ENCODE results near the gene MOG. TPM values are rescaled to one million over a fixed set of nuclear protein-coding genes. Genes with fewer than 3 reads are reported as not detected.

The MOG gene
- total and polyA plus RNA-seq, 7 experiments from 2014 or later: not detected

- Histone ChIP-seq H3K36me3 (ENCODE audit: control insufficient read depth in 2 of 3, insufficient read depth in 3 of 3, low read length in 3 of 3) (peaks cover 0 to 12% (median 0%) of the 10 kb centered on the region in 3 experiments), H3K4me1 (ENCODE audit: control insufficient read depth in 2 of 2, insufficient read depth in 2 of 2, low read length in 2 of 2) (peaks cover 24 to 26% of the 10 kb centered on the region in 2 donors), H3K4me3 (ENCODE audit: low read length) (peak overlapping the region; percentile 83), H3K27me3 (ENCODE audit: control insufficient read depth in 2 of 2, insufficient read depth in 2 of 2, low read length in 2 of 2) (no peaks in the 10 kb centered on the region), H3K9me3 (ENCODE audit: control insufficient read depth in 2 of 3, low read length in 3 of 3) (no peaks in the 10 kb centered on the region), H3K27ac (ENCODE audit: low read depth, low read length) (peak overlapping the region; percentile 53)
- peaks cover 0 to 3% (median 0%) of the 10 kb centered on the region in 11 donors for H3K9me3 Mint-ChIP-seq
- ATAC-seq (peak; percentile 58), DNase-seq (peak in 7 of 9 donors; percentile 33 to 63 (median 41))
- H3K4me3 Mint-ChIP-seq: peak overlapping the region; percentile 88 to 96 (median 92)
- peaks cover 0 to 14% (median 0%) of the 10 kb centered on the region in 5 donors for H3K36me3 Mint-ChIP-seq
- intact Hi-C loops (cut with micrococcal nuclease): loop anchor here in 1 of 2 donors (1.0 kb wide), 3 partner anchors 13 to 25 kb away; no protein-coding TSS in a partner anchor
- peak overlapping the region in 8 of 9 donors; percentile 13 to 88 (median 69) for H3K27ac Mint-ChIP-seq
- peaks cover 0 to 60% (median 0%) of the 10 kb centered on the region in 5 donors for H3K27me3 Mint-ChIP-seq
- POLR2A ChIA-PET: interaction anchor here (1.0 to 4.9 kb wide), 2 partner anchors 19 to 21 kb away, joined by 3 to 20 read pairs; no protein-coding TSS in a partner anchor
- CTCF ChIA-PET: interaction anchor here (0.6 to 6.4 kb wide), 5 partner anchors 13 to 37 kb away, joined by 3 to 25 read pairs (median 6); no protein-coding TSS in a partner anchor
- H3K4me1 Mint-ChIP-seq: peaks cover 39 to 58% (median 50%) of the 10 kb centered on the region in 7 donors
Measured at GRCh38 chr6:29628419-29629281, 28.2 kb upstream of the MOG start.

GRCh38 chr6:29629571-29629970, 27.3 kb upstream of the MOG start:
- Mint-ChIP-seq H3K27me3 (peaks cover 0 to 65% (median 0%) of the 10 kb centered on the region in 5 donors), H3K4me3 (peak overlapping the region; percentile 88 to 96 (median 92)), H3K9me3 (peaks cover 0 to 6% (median 0%) of the 10 kb centered on the region in 11 donors), H3K4me1 (peaks cover 46 to 62% (median 59%) of the 10 kb centered on the region in 7 donors), H3K27ac (peak overlapping the region in 1 of 9 donors; percentile 78), H3K36me3 (peaks cover 0 to 14% (median 0%) of the 10 kb centered on the region in 5 donors)
- H3K27me3 ChIP-seq (ENCODE audit: control insufficient read depth in 2 of 2, insufficient read depth in 2 of 2, low read length in 2 of 2): no peaks in the 10 kb centered on the region
- intact Hi-C loops (cut with micrococcal nuclease): loop anchor here in 1 of 2 donors (1.0 kb wide), 1 partner anchor 21 kb away; no protein-coding TSS in a partner anchor
- H3K4me1 ChIP-seq (ENCODE audit: control insufficient read depth in 2 of 2, insufficient read depth in 2 of 2, low read length in 2 of 2): peaks cover 27 to 29% of the 10 kb centered on the region in 2 donors
- H3K27ac ChIP-seq (ENCODE audit: low read depth, low read length): no peak overlapping the region
- ChIA-PET CTCF (interaction anchor here (0.9 to 6.4 kb wide), 6 partner anchors 12 to 25 kb away, joined by 3 to 25 read pairs (median 11); no protein-coding TSS in a partner anchor), POLR2A (interaction anchor here (1.0 to 4.9 kb wide), 3 partner anchors 18 to 24 kb away, joined by 3 to 20 read pairs (median 4); no protein-coding TSS in a partner anchor)
- H3K4me3 ChIP-seq (ENCODE audit: low read length): no peak overlapping the region
- H3K9me3 ChIP-seq (ENCODE audit: control insufficient read depth in 2 of 3, low read length in 3 of 3): no peaks in the 10 kb centered on the region
- DNase-seq (no peak), ATAC-seq (no peak)
- H3K36me3 ChIP-seq (ENCODE audit: control insufficient read depth in 2 of 3, insufficient read depth in 3 of 3, low read length in 3 of 3): peaks cover 0 to 12% (median 0%) of the 10 kb centered on the region in 3 experiments

GRCh38 chr6:29630315-29630714, 26.6 kb upstream of the MOG start:
- Mint-ChIP-seq H3K4me1 (peaks cover 47 to 64% (median 59%) of the 10 kb centered on the region in 7 donors), H3K9me3 (peaks cover 0 to 6% (median 0%) of the 10 kb centered on the region in 11 donors), H3K4me3 (peak overlapping the region in 6 of 10 donors; percentile 5 to 98 (median 83)), H3K36me3 (peaks cover 0 to 14% (median 0%) of the 10 kb centered on the region in 5 donors), H3K27me3 (peaks cover 0 to 66% (median 0%) of the 10 kb centered on the region in 5 donors), H3K27ac (peak overlapping the region in 1 of 9 donors; percentile 51)
- Histone ChIP-seq H3K4me3 (ENCODE audit: low read length) (no peak overlapping the region), H3K36me3 (ENCODE audit: control insufficient read depth in 2 of 3, insufficient read depth in 3 of 3, low read length in 3 of 3) (peaks cover 0 to 12% (median 0%) of the 10 kb centered on the region in 3 experiments), H3K27me3 (ENCODE audit: control insufficient read depth in 2 of 2, insufficient read depth in 2 of 2, low read length in 2 of 2) (no peaks in the 10 kb centered on the region), H3K27ac (ENCODE audit: low read depth, low read length) (no peak overlapping the region), H3K9me3 (ENCODE audit: control insufficient read depth in 2 of 3, low read length in 3 of 3) (no peaks in the 10 kb centered on the region), H3K4me1 (ENCODE audit: control insufficient read depth in 2 of 2, insufficient read depth in 2 of 2, low read length in 2 of 2) (peaks cover 27 to 29% of the 10 kb centered on the region in 2 donors)
- intact Hi-C loops (cut with micrococcal nuclease): loop anchor here in 1 of 2 donors (5.0 kb wide), 1 partner anchor 122 kb away; no protein-coding TSS in a partner anchor
- ChIA-PET CTCF (interaction anchor here (0.9 to 2.8 kb wide), 4 partner anchors 12 to 24 kb away, joined by 3 to 13 read pairs (median 11); no protein-coding TSS in a partner anchor), POLR2A (interaction anchor here (0.7 to 4.9 kb wide), 3 partner anchors 20 to 24 kb away, joined by 3 to 20 read pairs (median 4); no protein-coding TSS in a partner anchor)
- DNase-seq: no peak
- ATAC-seq: no peak

- Histone ChIP-seq H3K36me3 (ENCODE audit: control insufficient read depth in 2 of 3, insufficient read depth in 3 of 3, low read length in 3 of 3) (peaks cover 0 to 12% (median 0%) of the 10 kb centered on the region in 3 experiments), H3K4me1 (ENCODE audit: control insufficient read depth in 2 of 2, insufficient read depth in 2 of 2, low read length in 2 of 2) (peaks cover 27 to 29% of the 10 kb centered on the region in 2 donors), H3K9me3 (ENCODE audit: control insufficient read depth in 2 of 3, low read length in 3 of 3) (no peaks in the 10 kb centered on the region), H3K27me3 (ENCODE audit: control insufficient read depth in 2 of 2, insufficient read depth in 2 of 2, low read length in 2 of 2) (no peaks in the 10 kb centered on the region), H3K4me3 (ENCODE audit: low read length) (peak overlapping the region; percentile 51), H3K27ac (ENCODE audit: low read depth, low read length) (no peak overlapping the region)
- Mint-ChIP-seq H3K4me1 (peaks cover 45 to 64% (median 60%) of the 10 kb centered on the region in 7 donors), H3K36me3 (peaks cover 0 to 14% (median 0%) of the 10 kb centered on the region in 5 donors), H3K27me3 (peaks cover 0 to 63% (median 0%) of the 10 kb centered on the region in 5 donors), H3K4me3 (peak overlapping the region; percentile 77 to 98 (median 91)), H3K9me3 (peaks cover 0 to 6% (median 0%) of the 10 kb centered on the region in 11 donors), H3K27ac (peak overlapping the region in 8 of 9 donors; percentile 51 to 88 (median 78))
- ChIA-PET CTCF (interaction anchor here (2.4 to 2.8 kb wide), 3 partner anchors 11 to 22 kb away, joined by 11 to 13 read pairs (median 11); no protein-coding TSS in a partner anchor), POLR2A (interaction anchor here (0.6 to 2.6 kb wide), 6 partner anchors 11 to 1491 kb away, joined by 3 to 28 read pairs (median 4); no protein-coding TSS in a partner anchor)
- DNase-seq: no peak
- no peak for ATAC-seq
- intact Hi-C loops (cut with micrococcal nuclease): loop anchor here in 1 of 2 donors (5.0 kb wide), 1 partner anchor 121 kb away; no protein-coding TSS in a partner anchor
Measured at GRCh38 chr6:29631209-29631810, 25.6 kb upstream of the MOG start.

GRCh38 chr6:29631860-29632731, 24.8 kb upstream of the MOG start:
- peaks cover 0 to 62% (median 0%) of the 10 kb centered on the region in 5 donors for H3K27me3 Mint-ChIP-seq
- ChIA-PET POLR2A (interaction anchor here (0.6 to 2.6 kb wide), 5 partner anchors 10 to 1491 kb away, joined by 3 to 28 read pairs (median 6); no protein-coding TSS in a partner anchor), CTCF (interaction anchor here (1.5 to 3.6 kb wide), 5 partner anchors 10 to 21 kb away, joined by 9 to 16 read pairs (median 11); no protein-coding TSS in a partner anchor)
- H3K9me3 Mint-ChIP-seq: peaks cover 0 to 6% (median 0%) of the 10 kb centered on the region in 11 donors
- H3K27ac Mint-ChIP-seq: peak overlapping the region; percentile 7 to 88 (median 77)
- Histone ChIP-seq H3K9me3 (ENCODE audit: control insufficient read depth in 2 of 3, low read length in 3 of 3) (no peaks in the 10 kb centered on the region), H3K36me3 (ENCODE audit: control insufficient read depth in 2 of 3, insufficient read depth in 3 of 3, low read length in 3 of 3) (peaks cover 0 to 12% (median 0%) of the 10 kb centered on the region in 3 experiments), H3K4me3 (ENCODE audit: low read length) (peak overlapping the region; percentile 51), H3K4me1 (ENCODE audit: control insufficient read depth in 2 of 2, insufficient read depth in 2 of 2, low read length in 2 of 2) (peaks cover 27 to 29% of the 10 kb centered on the region in 2 donors), H3K27ac (ENCODE audit: low read depth, low read length) (peak overlapping the region; percentile 77), H3K27me3 (ENCODE audit: control insufficient read depth in 2 of 2, insufficient read depth in 2 of 2, low read length in 2 of 2) (no peaks in the 10 kb centered on the region)
- peaks cover 0 to 14% (median 0%) of the 10 kb centered on the region in 5 donors for H3K36me3 Mint-ChIP-seq
- peak; percentile 69 for ATAC-seq
- intact Hi-C loops (cut with micrococcal nuclease): loop anchor here in 1 of 2 donors (5.0 kb wide), 1 partner anchor 120 kb away; no protein-coding TSS in a partner anchor
- DNase-seq: peak; percentile 40 to 74 (median 59)
- peaks cover 39 to 59% (median 55%) of the 10 kb centered on the region in 7 donors for H3K4me1 Mint-ChIP-seq
- peak overlapping the region; percentile 77 to 98 (median 91) for H3K4me3 Mint-ChIP-seq

All from naive thymus-derived CD4-positive, alpha-beta T cell (primary cell).